Measurements from ENCODE around the gene IFT172.

The IFT172 gene

GRCh38 chr2:27518782-27519113 lies 29.2 kb upstream of the IFT172 start:
- TF ChIP-seq, protein P1, sequence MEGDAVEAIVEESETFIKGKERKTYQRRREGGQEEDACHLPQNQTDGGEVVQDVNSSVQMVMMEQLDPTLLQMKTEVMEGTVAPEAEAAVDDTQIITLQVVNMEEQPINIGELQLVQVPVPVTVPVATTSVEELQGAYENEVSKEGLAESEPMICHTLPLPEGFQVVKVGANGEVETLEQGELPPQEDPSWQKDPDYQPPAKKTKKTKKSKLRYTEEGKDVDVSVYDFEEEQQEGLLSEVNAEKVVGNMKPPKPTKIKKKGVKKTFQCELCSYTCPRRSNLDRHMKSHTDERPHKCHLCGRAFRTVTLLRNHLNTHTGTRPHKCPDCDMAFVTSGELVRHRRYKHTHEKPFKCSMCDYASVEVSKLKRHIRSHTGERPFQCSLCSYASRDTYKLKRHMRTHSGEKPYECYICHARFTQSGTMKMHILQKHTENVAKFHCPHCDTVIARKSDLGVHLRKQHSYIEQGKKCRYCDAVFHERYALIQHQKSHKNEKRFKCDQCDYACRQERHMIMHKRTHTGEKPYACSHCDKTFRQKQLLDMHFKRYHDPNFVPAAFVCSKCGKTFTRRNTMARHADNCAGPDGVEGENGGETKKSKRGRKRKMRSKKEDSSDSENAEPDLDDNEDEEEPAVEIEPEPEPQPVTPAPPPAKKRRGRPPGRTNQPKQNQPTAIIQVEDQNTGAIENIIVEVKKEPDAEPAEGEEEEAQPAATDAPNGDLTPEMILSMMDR (conservative IDR thresholded peaks at IDR 0.05; ENCODE audit: control insufficient read depth, insufficient read depth, low read depth, low read length), result no peak
- H3K4me3 ChIP-seq (ENCODE audit: control insufficient read depth, low read depth, low read length), result no peak overlapping the region
- no peak for DNase-seq (ENCODE audit: low read depth)

- H3K4me3 ChIP-seq (ENCODE audit: control insufficient read depth, low read depth, low read length), result no peak overlapping the region
- TF ChIP-seq, protein P1 (conservative IDR thresholded peaks at IDR 0.05; ENCODE audit: control insufficient read depth, insufficient read depth, low read depth, low read length), result no peak
- no peak for DNase-seq (ENCODE audit: low read depth)
These were observed 28.7 kb upstream of the IFT172 start for GRCh38 chr2:27518113-27518781.

DNA sequence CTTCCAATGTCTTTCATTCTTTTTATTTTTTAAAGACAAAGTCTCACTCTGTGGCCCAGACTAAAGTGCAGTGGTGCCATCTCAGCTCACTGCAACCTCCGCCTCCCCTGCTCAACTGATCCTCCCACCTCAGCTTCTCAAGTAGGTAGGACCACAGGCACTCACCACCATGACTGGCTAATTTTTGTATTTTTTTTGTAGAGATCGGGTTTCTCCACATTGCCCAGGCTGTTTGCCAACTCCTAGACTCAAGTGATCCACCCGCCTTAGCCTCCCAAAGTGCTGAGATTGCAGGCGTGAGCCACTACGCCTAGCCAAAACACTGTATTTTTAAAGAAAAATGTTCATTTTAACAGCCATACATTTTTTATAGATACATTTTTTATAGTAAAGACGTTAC lies 19.8 kb upstream of the IFT172 start:
- no peak overlapping the region for H3K4me3 ChIP-seq (ENCODE audit: control insufficient read depth, low read depth, low read length)
- DNase-seq (ENCODE audit: low read depth), result peak; percentile 56
- TF ChIP-seq, protein P1 (conservative IDR thresholded peaks at IDR 0.05; ENCODE audit: control insufficient read depth, insufficient read depth, low read depth, low read length), result no peak

DNA sequence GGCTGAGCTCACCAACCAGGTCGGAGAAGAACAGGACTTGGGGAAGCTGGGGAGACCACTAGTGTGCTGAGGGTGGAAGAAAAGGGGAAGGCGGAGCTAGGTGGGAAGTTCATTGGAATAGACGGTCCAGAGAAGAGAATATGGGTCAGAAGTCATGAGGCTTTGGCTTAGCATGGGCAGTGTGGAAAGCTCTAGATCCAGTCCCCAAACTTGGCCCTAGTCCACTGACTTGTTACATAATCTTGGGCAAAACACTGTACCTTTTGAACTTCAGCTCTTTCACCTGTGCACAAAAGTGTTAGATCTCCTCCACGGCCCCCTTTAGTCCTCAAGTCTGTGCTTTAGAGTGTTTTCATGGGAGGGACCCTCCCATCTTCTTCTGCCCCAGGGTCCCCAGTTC lies 17.8 kb upstream of the IFT172 start:
- no peak for DNase-seq (ENCODE audit: low read depth)
- TF ChIP-seq, protein P1 (conservative IDR thresholded peaks at IDR 0.05; ENCODE audit: control insufficient read depth, insufficient read depth, low read depth, low read length), result no peak
- H3K4me3 ChIP-seq (ENCODE audit: control insufficient read depth, low read depth, low read length), result no peak overlapping the region

DNA sequence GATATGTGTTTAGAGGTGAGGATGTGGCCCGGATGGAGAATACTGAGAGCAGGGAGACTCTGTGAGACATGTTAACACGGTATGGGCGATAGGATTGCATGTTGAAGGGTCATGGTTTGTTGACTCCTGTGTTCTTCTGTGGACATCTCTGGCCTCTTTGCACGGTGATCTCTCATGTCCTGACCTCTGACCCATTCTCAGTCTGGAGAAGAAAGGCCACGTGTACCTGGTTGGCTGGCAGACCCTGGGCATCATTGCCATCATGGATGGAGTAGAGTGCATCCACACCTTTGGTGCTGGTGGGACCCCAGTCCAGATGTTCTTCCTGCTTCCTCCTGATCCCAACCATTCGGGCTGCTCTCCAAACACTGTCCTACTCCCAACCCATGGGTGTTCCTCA lies 17.0 kb upstream of the IFT172 start:
- H3K4me3 ChIP-seq (ENCODE audit: control insufficient read depth, low read depth, low read length), result no peak overlapping the region
- no peak for DNase-seq (ENCODE audit: low read depth)
- TF ChIP-seq, protein P1 (conservative IDR thresholded peaks at IDR 0.05; ENCODE audit: control insufficient read depth, insufficient read depth, low read depth, low read length), result no peak

DNA sequence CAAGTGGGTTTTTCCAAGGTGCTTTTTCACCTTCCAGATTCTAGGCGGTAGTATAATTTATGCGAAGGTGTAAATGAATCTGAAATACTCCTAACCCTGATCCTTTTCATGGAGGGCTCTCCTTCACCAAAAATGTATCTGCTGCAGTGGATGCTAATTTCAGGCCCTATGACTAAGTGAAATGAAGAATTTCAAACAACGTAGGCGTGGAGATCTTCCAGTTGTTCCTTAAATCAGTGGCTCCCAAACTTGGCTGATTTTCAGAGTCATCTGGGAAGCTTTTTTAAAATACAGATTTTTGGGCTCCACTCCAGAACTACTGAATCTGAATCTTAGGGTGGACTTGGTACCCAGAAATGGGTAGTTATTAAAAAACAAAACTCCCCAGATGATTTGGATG lies 12.6 kb upstream of the IFT172 start:
- H3K4me3 ChIP-seq (ENCODE audit: control insufficient read depth, low read depth, low read length), result no peak overlapping the region
- TF ChIP-seq, protein P1 (conservative IDR thresholded peaks at IDR 0.05; ENCODE audit: control insufficient read depth, insufficient read depth, low read depth, low read length), result no peak
- DNase-seq (ENCODE audit: low read depth), result peak; percentile 24

- DNase-seq (ENCODE audit: low read depth), result no peak
These were observed 11.5 kb upstream of the IFT172 start for GRCh38 chr2:27501042-27501441.

More at GRCh38 chr2:27501042-27501441, 11.5 kb upstream of the IFT172 start:
- TF ChIP-seq, protein P1 (conservative IDR thresholded peaks at IDR 0.05; ENCODE audit: control insufficient read depth, insufficient read depth, low read depth, low read length), result no peak
- no peak overlapping the region for H3K4me3 ChIP-seq (ENCODE audit: control insufficient read depth, low read depth, low read length)
